HepG2 (cell line): ENCODE results near the gene NOC3L. TPM values are rescaled to one million over a fixed set of nuclear protein-coding genes. Genes with fewer than 3 reads are reported as not detected.

Source experiments
- DMAP1 ChIP-seq: IDR thresholded peaks from 2 replicates; pipeline ENCODE4 v1.6.1; 2016
- GABPA ChIP-seq, 2 experiments: IDR thresholded peaks; 2 replicates each; pipeline ENCODE4 v1.6.1; 2011 to 2016; ENCODE audit warnings: low read depth in 2 of 2, low read length in 1 of 2, missing biosample characterization in 1 of 2, missing genetic modification characterization in 1 of 2
- HNF4G ChIP-seq, 2 experiments: sonication (generic) in 1 of 2; formaldehyde crosslinking in 1 of 2; IDR thresholded peaks; 2 replicates each; pipeline versions ENCODE4 v1.4.0 to v1.6.1; 2011 to 2020; ENCODE audit warnings: borderline replicate concordance in 2 of 2, low read depth in 2 of 2, mild to moderate bottlenecking in 2 of 2, low read length in 1 of 2, missing genetic modification reagents in 1 of 2, moderate library complexity in 1 of 2
- MED1 ChIP-seq: sonication (generic); formaldehyde crosslinking; IDR thresholded peaks from 2 replicates; pipeline ENCODE4 v1.4.0; 2020; ENCODE audit warnings: missing genetic modification reagents
- MTF1 ChIP-seq: sonication (generic); formaldehyde crosslinking; IDR thresholded peaks from 2 replicates; pipeline ENCODE4 v1.5.0; 2020; ENCODE audit warnings: missing genetic modification reagents
- NCOR1 ChIP-seq: fragments of 200-600 bp; sonication (generic); IDR thresholded peaks from 2 replicates; pipeline ENCODE4 v1.7.0; 2017; ENCODE audit warnings: antibody characterized with exemption, low read length, borderline replicate concordance
- NFYC ChIP-seq: IDR thresholded peaks from 2 replicates; pipeline ENCODE4 v1.6.1; 2016; ENCODE audit warnings: missing genetic modification reagents, missing compliant biosample characterization
- PITX1 ChIP-seq: sonication (generic); formaldehyde crosslinking; IDR thresholded peaks from 2 replicates; pipeline ENCODE4 v1.5.1; 2020; ENCODE audit warnings: mild to moderate bottlenecking, missing genetic modification reagents
- POGZ ChIP-seq: sonication (generic); formaldehyde crosslinking; IDR thresholded peaks from 2 replicates; pipeline ENCODE4 v1.4.0; 2020; ENCODE audit warnings: mild to moderate bottlenecking, missing genetic modification reagents
- POLR2AphosphoS2 ChIP-seq: IDR thresholded peaks from 2 replicates; pipeline ENCODE4 v1.6.1; 2011; ENCODE audit warnings: low read depth, low read length, improper control_type of control experiment
- RNF2 ChIP-seq: fragments of 450-650 bp; conservative IDR thresholded peaks from 2 replicates; pipeline ENCODE4 v1.6.1; 2016; ENCODE audit warnings: low read depth
- SP140L ChIP-seq: sonication (generic); formaldehyde crosslinking; IDR thresholded peaks from 2 replicates; pipeline ENCODE4 v1.4.0; 2020; ENCODE audit warnings: missing genetic modification reagents, borderline replicate concordance
- TEAD3 ChIP-seq: optimal IDR thresholded peaks from 2 replicates; pipeline ENCODE3; 2016; ENCODE audit warnings: borderline replicate concordance
- TFAP4 ChIP-seq: sonication (generic); IDR thresholded peaks from 2 replicates; pipeline ENCODE4 v1.6.1; 2016; ENCODE audit warnings: low read depth, borderline replicate concordance
- ZMYM2 ChIP-seq: sonication (generic); formaldehyde crosslinking; IDR thresholded peaks from 2 replicates; pipeline ENCODE4 v1.8.0; 2022; ENCODE audit warnings: mild to moderate bottlenecking, missing genetic modification reagents
- ZNF362 ChIP-seq: sonication (generic); formaldehyde crosslinking; IDR thresholded peaks from 2 replicates; pipeline ENCODE4 v1.4.0; 2020; ENCODE audit warnings: missing genetic modification reagents, mild to moderate bottlenecking, borderline replicate concordance
- ZNF574 ChIP-seq: sonication (generic); formaldehyde crosslinking; IDR thresholded peaks from 2 replicates; pipeline ENCODE4 v1.4.0; 2020; ENCODE audit warnings: missing genetic modification reagents
- ZSCAN30 ChIP-seq: sonication (generic); formaldehyde crosslinking; IDR thresholded peaks from 2 replicates; pipeline ENCODE4 v1.5.0; 2020; ENCODE audit warnings: mild to moderate bottlenecking, missing genetic modification reagents
- polyA plus RNA-seq, 8 experiments: library from polyadenylated mRNA; depleted of rRNA in 3 of 8; stranded (reverse) in 7 of 8; unstranded in 1 of 8; fragments of >200 nt; fragmentation: Illumina TruSeq in 4 of 8; extraction: Trizol in 4 of 8; gene quantifications; 2 replicates each; pipeline versions ENCODE4 v1.2.1 to v1.2.3, GENCODE V29; 2011 to 2016; ENCODE audit warnings: low read depth in 4 of 8, missing spikeins in 1 of 8, mixed read lengths in 1 of 8; ENCODE audit not compliant: insufficient read depth in 1 of 8
- total RNA-seq, 5 experiments: library from RNA; depleted of rRNA; stranded (reverse); fragments of >200 nt; fragmentation: Illumina TruSeq; extraction: Trizol; gene quantifications; 2 replicates each; pipeline ENCODE4 v1.2.3, GENCODE V29; 2016; ENCODE audit warnings: low read depth in 1 of 5
- TF ChIP-seq, protein P1 (sequence below): IDR thresholded peaks from 2 replicates; pipeline ENCODE4 v1.6.1; 2016
- TF ChIP-seq, protein P2 (sequence below): sonication (generic); formaldehyde crosslinking; IDR thresholded peaks from 2 replicates; pipeline ENCODE4 v1.8.1; 2023; ENCODE audit warnings: mild to moderate bottlenecking, missing genetic modification reagents
- TF ChIP-seq, protein P3 (sequence below): sonication (generic); formaldehyde crosslinking; IDR thresholded peaks from 2 replicates; pipeline ENCODE4 v1.4.0; 2020; ENCODE audit warnings: mild to moderate bottlenecking, low read depth, missing genetic modification reagents

NOC3L gene
- total and polyA plus RNA-seq, 2 of the 13 experiments (the other 11 are each of a cell fraction or from before 2014, with no cell fraction given), result 7.8 to 36.6 TPM

GRCh38 chr10:94310369-94310768, 52.4 kb downstream of the NOC3L start (continued):
- TF ChIP-seq HNF4G (IDR thresholded peaks at IDR 0.05; ENCODE audit: borderline replicate concordance, low read depth, low read length), result peak; percentile 75; the same call in 1 of the 2 replicates
- no peak for TF ChIP-seq HNF4G (CRISPR knock-in tag; IDR thresholded peaks at IDR 0.05; ENCODE audit: borderline replicate concordance, low read depth)
- TF ChIP-seq, protein P1, sequence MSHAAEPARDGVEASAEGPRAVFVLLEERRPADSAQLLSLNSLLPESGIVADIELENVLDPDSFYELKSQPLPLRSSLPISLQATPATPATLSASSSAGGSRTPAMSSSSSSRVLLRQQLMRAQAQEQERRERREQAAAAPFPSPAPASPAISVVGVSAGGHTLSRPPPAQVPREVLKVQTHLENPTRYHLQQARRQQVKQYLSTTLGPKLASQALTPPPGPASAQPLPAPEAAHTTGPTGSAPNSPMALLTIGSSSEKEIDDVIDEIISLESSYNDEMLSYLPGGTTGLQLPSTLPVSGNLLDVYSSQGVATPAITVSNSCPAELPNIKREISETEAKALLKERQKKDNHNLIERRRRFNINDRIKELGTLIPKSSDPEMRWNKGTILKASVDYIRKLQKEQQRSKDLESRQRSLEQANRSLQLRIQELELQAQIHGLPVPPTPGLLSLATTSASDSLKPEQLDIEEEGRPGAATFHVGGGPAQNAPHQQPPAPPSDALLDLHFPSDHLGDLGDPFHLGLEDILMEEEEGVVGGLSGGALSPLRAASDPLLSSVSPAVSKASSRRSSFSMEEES, result peak; percentile 89
- TF ChIP-seq PITX1, result peak; percentile 79; the same call in 1 of the 2 replicates
- no peak for TF ChIP-seq ZSCAN30
- peak; percentile 47; the same call in 1 of the 2 replicates for TF ChIP-seq TFAP4
- TF ChIP-seq ZNF574 (CRISPR knock-in tag), result peak; percentile 27; the same call in 1 of the 2 replicates
- TF ChIP-seq, protein P2, sequence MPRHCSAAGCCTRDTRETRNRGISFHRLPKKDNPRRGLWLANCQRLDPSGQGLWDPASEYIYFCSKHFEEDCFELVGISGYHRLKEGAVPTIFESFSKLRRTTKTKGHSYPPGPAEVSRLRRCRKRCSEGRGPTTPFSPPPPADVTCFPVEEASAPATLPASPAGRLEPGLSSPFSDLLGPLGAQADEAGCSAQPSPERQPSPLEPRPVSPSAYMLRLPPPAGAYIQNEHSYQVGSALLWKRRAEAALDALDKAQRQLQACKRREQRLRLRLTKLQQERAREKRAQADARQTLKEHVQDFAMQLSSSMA (CRISPR knock-in tag), result no peak
- peak; percentile 65 for TF ChIP-seq DMAP1
- no peak for TF ChIP-seq GABPA (IDR thresholded peaks at IDR 0.05; ENCODE audit: low read depth, low read length)
- no peak for TF ChIP-seq GABPA (CRISPR knock-in tag; IDR thresholded peaks at IDR 0.05; ENCODE audit: low read depth)
- TF ChIP-seq RNF2, result 0 out of 2 replicates have a peak, but pooled peaks have one; percentile 44
- TF ChIP-seq MTF1, result no peak
- TF ChIP-seq SP140L (CRISPR knock-in tag), result 0 out of 2 replicates have a peak, but pooled peaks have one; percentile 64
- peak; percentile 25; the same call in 1 of the 2 replicates for TF ChIP-seq MED1 (CRISPR knock-in tag)
- 0 out of 2 replicates have a peak, but pooled peaks have one; percentile 29 for TF ChIP-seq ZMYM2
- TF ChIP-seq, protein P3, sequence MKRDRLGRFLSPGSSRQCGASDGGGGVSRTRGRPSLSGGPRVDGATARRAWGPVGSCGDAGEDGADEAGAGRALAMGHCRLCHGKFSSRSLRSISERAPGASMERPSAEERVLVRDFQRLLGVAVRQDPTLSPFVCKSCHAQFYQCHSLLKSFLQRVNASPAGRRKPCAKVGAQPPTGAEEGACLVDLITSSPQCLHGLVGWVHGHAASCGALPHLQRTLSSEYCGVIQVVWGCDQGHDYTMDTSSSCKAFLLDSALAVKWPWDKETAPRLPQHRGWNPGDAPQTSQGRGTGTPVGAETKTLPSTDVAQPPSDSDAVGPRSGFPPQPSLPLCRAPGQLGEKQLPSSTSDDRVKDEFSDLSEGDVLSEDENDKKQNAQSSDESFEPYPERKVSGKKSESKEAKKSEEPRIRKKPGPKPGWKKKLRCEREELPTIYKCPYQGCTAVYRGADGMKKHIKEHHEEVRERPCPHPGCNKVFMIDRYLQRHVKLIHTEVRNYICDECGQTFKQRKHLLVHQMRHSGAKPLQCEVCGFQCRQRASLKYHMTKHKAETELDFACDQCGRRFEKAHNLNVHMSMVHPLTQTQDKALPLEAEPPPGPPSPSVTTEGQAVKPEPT (CRISPR knock-in tag), result 0 out of 2 replicates have a peak, but pooled peaks have one; percentile 21
- TF ChIP-seq NCOR1, result 0 out of 2 replicates have a peak, but pooled peaks have one; percentile 36
- TF ChIP-seq POLR2AphosphoS2, result no peak
- peak; percentile 30; the same call in 1 of the 2 replicates for TF ChIP-seq NFYC (CRISPR knock-in tag)
- peak; percentile 61 for TF ChIP-seq TEAD3 (CRISPR knock-in tag)
- TF ChIP-seq ZNF362 (CRISPR knock-in tag), result peak; percentile 87
- 0 out of 2 replicates have a peak, but pooled peaks have one; percentile 28 for TF ChIP-seq POGZ (CRISPR knock-in tag)
